Tibial nerve (tissue), 3 donors: ENCODE data around the gene MYH2.

Experiments
- CTCF ChIP-seq, 5 experiments: fragments of 200-600 bp in 3 of 5; fragments of 450-650 bp in 2 of 5; sonication (generic) in 3 of 5; IDR thresholded peaks; one replicate each; pipeline ENCODE4 v1.5.1; 2016 to 2019; ENCODE audit warnings: antibody characterized with exemption in 5 of 5, mild to moderate bottlenecking in 3 of 5, moderate library complexity in 2 of 5
- POLR2A ChIP-seq, 2 donors: fragments of 450-650 bp; IDR thresholded peaks; one replicate each; pipeline ENCODE4 v1.6.1; 2017; ENCODE audit warnings: antibody characterized with exemption in 2 of 2, mild to moderate bottlenecking in 2 of 2, moderate library complexity in 2 of 2

- TF ChIP-seq CTCF (IDR thresholded peaks at IDR 0.05), result no peak
- TF ChIP-seq POLR2A (IDR thresholded peaks at IDR 0.05), result no peak
Observed at GRCh38 chr17:10583834-10584233, 34.4 kb upstream of the MYH2 start.
